Measurements from ENCODE around the gene DLGAP4. TPM values are rescaled to one million over a fixed set of nuclear protein-coding genes. Genes with fewer than 3 reads are reported as not detected.

The DLGAP4 gene
- total and polyA plus RNA-seq, 9 of the 15 experiments (the other 6 are each of a cell fraction or from before 2014, with no cell fraction given), result 0.31 to 34.1 (median 4.5) TPM

DNA sequence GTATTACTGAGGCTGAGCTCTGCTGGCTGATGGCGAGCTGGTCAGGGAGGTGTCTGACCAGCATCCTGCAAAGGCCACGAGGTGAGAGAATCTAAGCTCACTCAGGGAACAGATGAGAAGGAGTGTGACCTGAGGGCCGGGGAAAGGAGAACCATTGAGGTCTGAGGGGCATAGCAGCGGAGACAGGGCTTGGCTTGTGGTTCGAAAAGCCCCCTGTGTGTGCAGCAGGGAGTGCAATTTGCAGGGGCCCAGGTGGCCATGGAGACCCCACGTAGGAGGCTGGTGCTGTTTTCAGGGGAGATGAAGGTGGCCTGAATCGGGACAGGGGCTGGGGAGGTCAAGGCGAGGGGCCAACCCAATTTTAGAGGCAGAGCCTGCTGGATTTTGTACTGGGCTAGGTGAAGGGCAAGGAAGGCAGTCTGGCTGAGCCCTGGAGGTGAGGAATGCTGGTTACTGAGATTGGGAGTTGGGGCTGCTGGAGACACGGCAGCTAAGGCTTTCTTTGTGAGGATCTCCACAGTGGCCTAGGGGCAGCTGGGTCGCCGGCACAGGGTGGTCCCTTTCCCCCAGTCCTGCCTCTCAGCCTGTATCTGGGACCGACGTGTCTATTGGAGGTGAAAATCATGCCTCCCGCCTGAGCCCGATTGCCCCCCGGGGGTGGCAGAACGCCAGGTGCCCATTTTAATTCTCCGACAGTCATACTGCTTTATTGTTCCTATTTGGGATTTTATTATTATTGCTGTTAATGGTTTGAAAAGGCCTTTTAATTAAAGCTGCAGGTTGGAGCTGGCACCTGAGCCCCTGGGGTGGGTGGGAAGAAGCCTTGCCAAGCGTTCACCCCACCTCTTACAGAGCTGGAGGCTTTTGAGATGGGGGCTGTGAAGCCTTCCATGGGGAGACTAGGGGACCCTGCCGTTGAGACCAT, 28.4 kb downstream of the DLGAP4 start:
- Histone ChIP-seq H3K9ac (ENCODE audit: insufficient read depth in 1 of 2, low read depth in 2 of 2, low read length in 2 of 2) (no peak overlapping the region), H3K4me1 (replicated peaks in 1 of 2; ENCODE audit: control insufficient read depth in 2 of 2, insufficient read depth in 2 of 2, low read length in 2 of 2) (peaks cover 0 to 4% of the 10 kb centered on the region in 2 experiments; a peak in 1 of 5 replicates), H3K9me3 (replicated peaks; ENCODE audit: control insufficient read depth, insufficient read depth, low read depth, low read length) (no peaks in the 10 kb centered on the region), H3K79me2 (ENCODE audit: control insufficient read depth, insufficient read depth, low read length) (no peaks in the 10 kb centered on the region), H3K27me3 (ENCODE audit: control insufficient read depth in 2 of 2, insufficient read depth in 2 of 2, low read length in 2 of 2) (peaks cover 12 to 68% of the 10 kb centered on the region in 2 experiments; a peak in 4 of 5 replicates), H4K20me1 (replicated peaks; ENCODE audit: control insufficient read depth, insufficient read depth, low read length) (peaks cover 16% of the 10 kb centered on the region), H3K27ac (ENCODE audit: extremely low read depth, low read depth, low read length) (no peak overlapping the region), H3K4me3 (no peak overlapping the region), H3K4me2 (ENCODE audit: insufficient read depth, low read length) (no peak overlapping the region), H3K9me1 (ENCODE audit: control insufficient read depth, insufficient read depth, low read length) (no peaks in the 10 kb centered on the region), H2AFZ (ENCODE audit: low read depth, low read length) (no peak overlapping the region), H3K36me3 (ENCODE audit: control insufficient read depth, insufficient read depth, low read length) (no peaks in the 10 kb centered on the region)
- WGBS (ENCODE audit: insufficient coverage, low coverage, missing lambda C conversion rate), result 1% methylated on average over 18 of the region's 20 CpGs
- CTCF ChIA-PET (ENCODE audit: low intra/inter-chr PET ratio), result no interaction called here
- ATAC-seq (no peak), DNase-seq (ENCODE audit: extremely low read depth in 1 of 4, low spot score in 3 of 4) (no peak), FAIRE-seq (no peak)
- intact Hi-C loops (cut with micrococcal nuclease), result no loop called here
- no TSS peak for BruUV-seq (replicated peaks)
- POLR2A ChIA-PET, result no interaction called here
- no peak for TF ChIP-seq HLTF (IDR thresholded peaks at IDR 0.05)
- no peak for TF ChIP-seq ATF2 (CRISPR knock-in tag; IDR thresholded peaks at IDR 0.05)
- TF ChIP-seq ZNF699 (CRISPR knock-in tag; IDR thresholded peaks at IDR 0.05; ENCODE audit: insufficient replicate concordance), result no peak
- no peak for TF ChIP-seq KAT2B (IDR thresholded peaks at IDR 0.05; ENCODE audit: low read depth, low read length)
- no peak for TF ChIP-seq ZC3H8 (IDR thresholded peaks at IDR 0.05)
- TF ChIP-seq MAFK (IDR thresholded peaks at IDR 0.05; ENCODE audit: low read length), result no peak
- no peak for TF ChIP-seq VEZF1 (CRISPR knock-in tag; IDR thresholded peaks at IDR 0.05)
- TF ChIP-seq, protein P1, sequence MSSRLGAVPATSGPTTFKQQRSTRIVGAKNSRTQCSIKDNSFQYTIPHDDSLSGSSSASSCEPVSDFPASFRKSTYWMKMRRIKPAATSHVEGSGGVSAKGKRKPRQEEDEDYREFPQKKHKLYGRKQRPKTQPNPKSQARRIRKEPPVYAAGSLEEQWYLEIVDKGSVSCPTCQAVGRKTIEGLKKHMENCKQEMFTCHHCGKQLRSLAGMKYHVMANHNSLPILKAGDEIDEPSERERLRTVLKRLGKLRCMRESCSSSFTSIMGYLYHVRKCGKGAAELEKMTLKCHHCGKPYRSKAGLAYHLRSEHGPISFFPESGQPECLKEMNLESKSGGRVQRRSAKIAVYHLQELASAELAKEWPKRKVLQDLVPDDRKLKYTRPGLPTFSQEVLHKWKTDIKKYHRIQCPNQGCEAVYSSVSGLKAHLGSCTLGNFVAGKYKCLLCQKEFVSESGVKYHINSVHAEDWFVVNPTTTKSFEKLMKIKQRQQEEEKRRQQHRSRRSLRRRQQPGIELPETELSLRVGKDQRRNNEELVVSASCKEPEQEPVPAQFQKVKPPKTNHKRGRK (tag; IDR thresholded peaks at IDR 0.05), result no peak
- no peak for TF ChIP-seq POLR2H (tag; IDR thresholded peaks at IDR 0.05; ENCODE audit: low read depth)
- TF ChIP-seq ZFP36 (IDR thresholded peaks at IDR 0.05; ENCODE audit: low read depth, low read length, partially characterized antibody), result no peak
- TF ChIP-seq RNF2 (IDR thresholded peaks at IDR 0.05), result no peak
- TF ChIP-seq ZZZ3 (IDR thresholded peaks at IDR 0.05), result no peak
- TF ChIP-seq SAP30 (IDR thresholded peaks at IDR 0.05; ENCODE audit: borderline replicate concordance, insufficient read depth, low read depth, low read length, poor library complexity, severe bottlenecking), result no peak
- TF ChIP-seq ZBTB8A (IDR thresholded peaks at IDR 0.05; ENCODE audit: partially characterized antibody), result no peak
- TF ChIP-seq THRB (CRISPR knock-in tag; conservative IDR thresholded peaks at IDR 0.05), result no peak
- in situ Hi-C loops (cut with MboI), result no loop called here

All from K562 (cell line).